ENCODE data around the gene SUPT4H1. TPM values are rescaled to one million over a fixed set of nuclear protein-coding genes. Genes with fewer than 3 reads are reported as not detected.

The SUPT4H1 gene
- total RNA-seq, 2 experiments from 2014 or later, result 136 to 139 TPM

DNA sequence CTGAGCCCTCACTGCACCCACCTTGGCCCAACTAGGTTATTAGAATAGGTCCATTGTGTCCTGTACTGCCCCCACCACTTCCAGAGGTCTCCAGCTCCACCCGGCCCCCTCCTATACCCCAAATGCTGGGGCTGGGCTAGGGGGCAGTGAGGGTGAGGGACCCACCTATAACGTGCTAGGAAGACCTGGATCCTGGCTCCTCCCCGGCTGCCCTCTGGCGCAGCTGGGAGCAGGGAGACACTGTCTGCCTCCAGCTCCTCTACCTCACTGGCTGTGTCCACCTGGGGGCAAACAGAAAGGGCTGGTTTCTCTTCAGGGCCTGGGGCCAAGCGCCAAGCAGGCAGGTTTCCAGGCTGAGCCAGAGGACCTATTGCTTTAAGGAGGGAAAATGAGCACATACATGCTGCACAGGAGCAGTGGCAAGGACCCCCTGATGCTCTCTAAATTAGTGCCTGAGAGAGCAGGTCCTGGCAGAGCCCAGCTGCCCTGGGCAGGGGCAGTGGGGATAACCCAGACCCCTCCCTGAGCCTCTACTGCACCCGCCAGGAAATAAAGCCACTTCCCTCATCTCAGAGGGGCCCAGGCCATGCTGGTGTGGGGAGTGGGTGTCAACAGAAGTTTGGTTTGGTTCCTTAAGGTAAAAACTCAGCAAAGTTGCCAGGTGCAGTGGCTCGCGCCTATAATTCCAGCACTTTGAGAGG is 35.6 kb downstream of the SUPT4H1 start:
- no peak for DNase-seq
- H3K36me3 Mint-ChIP-seq, result no peaks in the 10 kb centered on the region
- H3K4me3 Mint-ChIP-seq, result no peak overlapping the region

DNA sequence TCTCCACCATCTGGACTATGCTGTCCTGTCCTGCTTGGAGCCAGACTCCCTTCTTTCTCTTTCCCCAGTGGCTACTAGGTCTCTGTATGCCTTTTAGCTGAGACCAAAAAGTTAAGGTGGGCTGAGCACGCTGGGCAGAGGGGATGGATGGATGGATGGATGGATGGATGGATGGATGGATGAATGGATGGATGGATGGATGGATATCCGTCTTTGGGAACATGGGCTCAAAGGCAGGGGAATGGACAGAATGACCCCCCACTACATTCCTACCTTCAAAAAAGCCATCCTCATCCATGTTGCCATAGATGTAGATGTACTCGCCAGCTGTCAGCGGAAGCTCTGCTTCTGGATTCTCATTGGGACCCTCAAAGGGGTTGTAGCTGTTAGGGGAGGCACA is 36.3 kb downstream of the SUPT4H1 start:
- H3K36me3 Mint-ChIP-seq, result no peaks in the 10 kb centered on the region
- DNase-seq, result no peak
- H3K9me3 Mint-ChIP-seq, result no peaks in the 10 kb centered on the region
- H3K27me3 Mint-ChIP-seq, result no peaks in the 10 kb centered on the region
- H3K4me1 Mint-ChIP-seq, result peaks cover 12% of the 10 kb centered on the region
- no peak overlapping the region for H3K4me3 Mint-ChIP-seq
- H3K27ac Mint-ChIP-seq, result no peak overlapping the region

More for the DNA sequence above, 35.6 kb downstream of the SUPT4H1 start:
- no peak overlapping the region for H3K27ac Mint-ChIP-seq
- peaks cover 12% of the 10 kb centered on the region for H3K4me1 Mint-ChIP-seq
- no peaks in the 10 kb centered on the region for H3K27me3 Mint-ChIP-seq
- no peaks in the 10 kb centered on the region for H3K9me3 Mint-ChIP-seq

DNA sequence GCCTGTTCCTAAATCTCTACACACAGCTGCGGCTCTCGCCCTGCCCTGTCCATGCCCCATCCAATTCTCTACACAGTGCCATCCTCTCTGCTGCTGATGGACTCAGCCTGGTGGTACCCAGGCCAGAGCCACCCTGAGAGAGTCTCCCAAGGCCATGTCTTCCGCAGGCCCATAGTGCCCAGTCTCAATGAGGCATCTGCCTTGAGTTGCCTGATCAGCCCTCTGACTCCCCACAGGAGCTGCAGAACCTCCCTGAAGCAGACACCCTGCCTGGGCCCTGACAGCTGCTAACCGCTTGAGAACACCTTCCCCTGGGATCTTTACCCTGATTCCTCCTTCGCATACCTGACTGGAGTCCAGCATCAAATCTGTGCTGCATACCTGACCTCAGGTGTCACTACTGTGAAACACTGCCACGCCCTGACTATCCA is 36.7 kb downstream of the SUPT4H1 start:
- H3K36me3 Mint-ChIP-seq, result no peaks in the 10 kb centered on the region
- H3K27ac Mint-ChIP-seq, result no peak overlapping the region
- no peaks in the 10 kb centered on the region for H3K9me3 Mint-ChIP-seq
- H3K27me3 Mint-ChIP-seq, result no peaks in the 10 kb centered on the region
- no peak for DNase-seq
- peaks cover 12% of the 10 kb centered on the region for H3K4me1 Mint-ChIP-seq
- no peak overlapping the region for H3K4me3 Mint-ChIP-seq

DNA sequence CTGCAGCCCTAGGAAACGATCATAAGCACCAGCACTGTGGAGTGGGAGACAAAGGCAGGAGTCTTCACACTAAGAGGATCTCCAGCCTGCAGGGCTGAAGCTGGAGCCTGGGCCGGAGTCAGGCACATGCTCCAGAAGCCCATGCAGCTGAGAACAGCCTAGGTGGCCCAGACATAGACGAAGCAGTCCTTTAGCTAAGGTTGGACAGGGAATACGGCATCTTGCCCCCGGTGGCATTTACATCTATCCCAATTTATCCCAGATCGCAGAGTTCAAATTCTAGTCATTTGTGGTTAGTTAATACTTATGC is 37.3 kb downstream of the SUPT4H1 start:
- Mint-ChIP-seq H3K27ac (no peak overlapping the region), H3K27me3 (no peaks in the 10 kb centered on the region), H3K4me1 (peaks cover 12% of the 10 kb centered on the region), H3K4me3 (no peak overlapping the region), H3K9me3 (no peaks in the 10 kb centered on the region), H3K36me3 (no peaks in the 10 kb centered on the region)
- no peak for DNase-seq

DNA sequence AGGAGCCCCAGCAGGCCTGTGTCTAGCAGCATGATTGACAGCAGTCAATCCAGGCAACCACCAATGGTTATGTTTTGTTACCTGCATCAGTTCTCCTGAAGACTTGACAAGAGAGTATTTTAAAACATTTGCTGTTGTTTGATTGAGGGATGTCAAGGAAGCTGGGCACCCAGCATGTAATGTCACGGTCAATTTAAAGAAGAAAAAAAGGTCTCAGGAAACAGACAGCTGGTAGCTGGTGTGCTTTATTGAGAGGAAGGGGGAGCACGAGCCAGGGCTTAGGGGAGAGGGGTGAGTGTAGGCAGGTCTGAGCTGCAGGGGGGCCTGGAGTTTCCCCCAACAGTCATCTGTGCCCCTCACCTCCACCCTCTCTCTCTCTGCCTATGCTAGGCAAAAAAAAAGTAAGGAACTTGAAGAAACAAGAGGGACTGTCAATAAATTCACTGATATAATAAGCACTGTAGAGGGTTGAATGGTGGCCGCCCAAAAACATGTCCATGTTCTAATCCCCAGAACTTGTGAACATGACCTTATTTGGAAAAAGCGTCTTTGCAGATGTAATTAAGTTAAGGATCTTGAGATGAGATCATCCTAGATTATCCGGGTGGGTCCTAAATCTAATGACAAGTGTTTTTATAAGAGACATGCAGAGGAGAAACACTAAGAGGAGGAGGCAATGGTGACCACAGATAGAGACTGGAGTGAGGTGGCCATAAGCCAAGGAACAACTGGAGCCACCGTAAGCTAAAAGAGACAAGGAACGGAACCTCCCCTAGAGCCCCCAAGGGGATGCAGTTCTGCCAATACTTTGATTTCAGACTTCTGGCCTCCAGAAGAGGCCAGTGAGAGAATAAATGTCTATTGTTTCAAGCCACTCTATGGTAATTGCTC is 37.9 kb downstream of the SUPT4H1 start:
- no peaks in the 10 kb centered on the region for H3K36me3 Mint-ChIP-seq
- H3K4me3 Mint-ChIP-seq, result no peak overlapping the region
- no peak for DNase-seq
- H3K27ac Mint-ChIP-seq, result no peak overlapping the region
- H3K9me3 Mint-ChIP-seq, result no peaks in the 10 kb centered on the region
- no peaks in the 10 kb centered on the region for H3K27me3 Mint-ChIP-seq
- peaks cover 12% of the 10 kb centered on the region for H3K4me1 Mint-ChIP-seq

DNA sequence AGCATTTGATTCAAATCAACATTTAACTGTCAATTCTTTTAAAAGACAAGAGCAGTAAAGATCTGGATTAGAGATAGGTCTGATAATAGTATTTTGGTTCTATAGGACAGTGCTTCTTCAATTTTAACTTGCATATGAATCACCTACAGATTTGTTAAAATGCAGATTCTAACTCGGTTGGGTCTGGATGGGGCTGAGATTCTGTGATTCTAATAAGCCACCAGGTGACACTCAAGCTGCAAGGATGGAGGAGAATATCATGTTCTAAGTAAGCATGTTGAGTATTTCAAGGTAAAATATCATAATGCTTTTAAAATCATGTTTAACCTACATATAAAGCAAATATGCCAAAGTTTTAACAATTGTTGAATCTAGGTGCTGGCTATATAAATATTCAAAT is 39.2 kb downstream of the SUPT4H1 start:
- Mint-ChIP-seq H3K4me1 (peaks cover 7% of the 10 kb centered on the region), H3K27ac (no peak overlapping the region), H3K9me3 (no peaks in the 10 kb centered on the region), H3K27me3 (no peaks in the 10 kb centered on the region), H3K4me3 (no peak overlapping the region), H3K36me3 (no peaks in the 10 kb centered on the region)
- DNase-seq, result no peak

DNA sequence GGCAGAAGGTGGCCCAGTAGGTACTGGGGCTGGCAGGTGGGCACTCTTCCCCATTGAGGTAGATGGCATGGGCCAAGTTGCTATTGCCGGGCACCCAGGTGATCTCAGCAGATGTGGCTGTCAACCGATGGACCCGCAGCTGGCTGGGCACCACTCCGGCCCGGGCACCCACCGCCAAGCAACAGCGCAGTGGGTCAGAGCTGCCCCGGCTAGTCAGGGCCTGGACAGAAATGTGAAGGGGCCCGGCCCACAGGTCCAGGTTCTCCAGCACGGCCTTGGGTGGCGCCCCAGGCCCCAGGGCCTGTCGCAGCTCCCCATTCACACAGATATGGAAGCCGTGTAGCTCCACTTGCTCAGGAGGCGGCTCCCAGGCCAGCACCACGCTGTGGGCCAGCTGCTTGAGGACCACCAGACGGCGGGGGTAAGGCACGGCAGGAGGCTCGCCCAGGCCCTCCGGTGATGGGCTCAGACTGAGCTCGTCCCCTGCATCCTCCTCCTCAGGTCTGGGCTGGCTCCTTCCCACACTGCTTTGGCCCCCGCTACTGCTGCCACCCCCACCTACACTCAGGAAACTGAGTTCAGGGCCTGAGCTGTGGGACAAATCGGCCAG is 39.9 kb downstream of the SUPT4H1 start:
- no peaks in the 10 kb centered on the region for H3K4me1 Mint-ChIP-seq
- no peaks in the 10 kb centered on the region for H3K27me3 Mint-ChIP-seq
- no peak overlapping the region for H3K27ac Mint-ChIP-seq
- no peaks in the 10 kb centered on the region for H3K9me3 Mint-ChIP-seq
- H3K4me3 Mint-ChIP-seq, result no peak overlapping the region
- no peak for DNase-seq
- H3K36me3 Mint-ChIP-seq, result no peaks in the 10 kb centered on the region

DNA sequence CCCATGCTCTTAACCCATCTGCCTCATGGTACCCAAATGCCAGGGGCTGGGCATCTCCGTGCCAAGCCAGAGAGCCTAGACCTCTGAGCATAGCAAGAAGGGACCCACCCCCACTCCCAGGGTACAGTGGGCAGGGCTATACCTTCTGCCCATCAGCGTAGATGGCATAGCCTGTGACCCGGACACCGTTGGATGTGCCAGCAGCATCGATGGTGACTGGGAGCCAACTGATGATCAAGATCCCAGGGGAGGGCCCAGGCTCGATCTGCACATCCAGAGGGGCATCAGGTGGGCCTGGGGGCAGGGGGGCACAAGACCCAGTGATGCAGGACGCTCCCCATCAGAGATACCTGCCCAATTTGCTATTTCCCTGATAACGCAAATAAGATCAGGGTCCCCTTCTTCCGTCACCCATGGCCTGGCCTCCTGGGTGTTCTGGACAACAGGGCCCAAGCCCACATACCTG is 40.5 kb downstream of the SUPT4H1 start:
- no peaks in the 10 kb centered on the region for H3K4me1 Mint-ChIP-seq
- DNase-seq, result no peak
- H3K36me3 Mint-ChIP-seq, result no peaks in the 10 kb centered on the region
- H3K27ac Mint-ChIP-seq, result no peak overlapping the region
- H3K9me3 Mint-ChIP-seq, result no peaks in the 10 kb centered on the region
- no peak overlapping the region for H3K4me3 Mint-ChIP-seq
- H3K27me3 Mint-ChIP-seq, result no peaks in the 10 kb centered on the region

DNA sequence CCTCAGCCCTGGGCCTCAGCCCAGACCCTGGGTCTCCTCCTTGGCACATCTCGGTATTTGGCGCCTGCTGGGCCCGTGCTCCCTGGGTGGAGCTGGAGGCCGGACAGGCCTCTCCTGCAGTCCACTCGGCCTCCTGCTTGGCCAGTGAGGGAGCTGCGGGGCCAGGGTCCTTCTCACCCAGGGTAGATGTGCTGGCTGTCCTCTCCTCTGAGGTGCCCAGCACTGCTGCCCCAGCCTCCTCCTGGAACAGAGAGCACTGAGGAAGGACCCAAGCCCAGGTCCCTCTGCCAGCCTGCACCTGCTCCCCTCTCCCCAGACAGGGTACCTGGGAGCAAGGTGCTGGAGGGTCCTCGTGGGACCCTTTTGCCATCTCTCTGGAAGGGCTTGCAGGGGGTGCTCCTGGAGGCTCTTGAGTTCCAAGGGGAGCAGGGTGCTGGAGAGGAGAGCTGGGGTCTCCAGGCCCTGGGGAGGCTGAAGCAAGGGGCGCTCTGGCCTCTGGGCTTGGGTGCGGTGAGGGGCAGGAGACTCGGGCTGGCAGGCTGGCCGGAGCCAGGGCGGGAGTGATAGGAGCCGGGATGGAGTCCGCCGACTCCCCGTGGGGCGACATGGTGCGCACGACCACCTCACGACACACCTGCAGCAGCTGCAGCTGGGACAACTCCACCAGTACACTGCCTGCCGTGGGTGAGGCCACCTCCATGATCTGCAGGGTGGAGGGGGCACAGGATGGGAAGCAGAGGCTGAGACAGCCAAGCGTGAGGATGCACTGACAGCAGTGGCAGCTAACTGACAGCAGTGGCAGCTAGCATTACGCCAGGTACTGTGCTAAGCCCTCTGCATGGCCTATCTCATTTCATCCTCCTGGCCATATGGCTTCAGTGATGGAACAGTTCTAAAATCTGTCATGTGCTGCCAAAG is 41.2 kb downstream of the SUPT4H1 start:
- H3K4me1 Mint-ChIP-seq, result no peaks in the 10 kb centered on the region
- no peaks in the 10 kb centered on the region for H3K9me3 Mint-ChIP-seq
- no peak overlapping the region for H3K4me3 Mint-ChIP-seq
- H3K36me3 Mint-ChIP-seq, result no peaks in the 10 kb centered on the region
- DNase-seq, result no peak
- H3K27me3 Mint-ChIP-seq, result no peaks in the 10 kb centered on the region
- H3K27ac Mint-ChIP-seq, result no peak overlapping the region

DNA sequence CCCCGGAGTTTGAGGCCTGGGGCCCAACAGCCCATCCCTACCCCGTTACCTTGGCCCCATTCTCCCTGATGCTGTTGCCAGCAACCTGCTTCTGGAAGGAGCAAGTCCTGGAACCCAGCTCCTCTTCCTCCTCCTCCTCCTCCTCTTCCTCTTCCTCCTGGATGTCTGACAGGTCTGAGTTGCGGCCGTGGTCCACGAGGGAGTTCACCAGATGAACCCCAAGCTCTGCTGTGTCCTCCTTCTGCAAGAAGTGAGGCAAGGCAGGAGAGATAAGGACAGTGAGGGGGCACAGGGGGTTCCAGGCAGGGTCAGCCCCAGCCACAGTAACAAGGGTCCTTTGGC is 42.1 kb downstream of the SUPT4H1 start:
- Mint-ChIP-seq H3K27ac (no peak overlapping the region), H3K9me3 (no peaks in the 10 kb centered on the region), H3K4me1 (no peaks in the 10 kb centered on the region), H3K27me3 (no peaks in the 10 kb centered on the region), H3K36me3 (no peaks in the 10 kb centered on the region), H3K4me3 (no peak overlapping the region)
- no peak for DNase-seq

DNA sequence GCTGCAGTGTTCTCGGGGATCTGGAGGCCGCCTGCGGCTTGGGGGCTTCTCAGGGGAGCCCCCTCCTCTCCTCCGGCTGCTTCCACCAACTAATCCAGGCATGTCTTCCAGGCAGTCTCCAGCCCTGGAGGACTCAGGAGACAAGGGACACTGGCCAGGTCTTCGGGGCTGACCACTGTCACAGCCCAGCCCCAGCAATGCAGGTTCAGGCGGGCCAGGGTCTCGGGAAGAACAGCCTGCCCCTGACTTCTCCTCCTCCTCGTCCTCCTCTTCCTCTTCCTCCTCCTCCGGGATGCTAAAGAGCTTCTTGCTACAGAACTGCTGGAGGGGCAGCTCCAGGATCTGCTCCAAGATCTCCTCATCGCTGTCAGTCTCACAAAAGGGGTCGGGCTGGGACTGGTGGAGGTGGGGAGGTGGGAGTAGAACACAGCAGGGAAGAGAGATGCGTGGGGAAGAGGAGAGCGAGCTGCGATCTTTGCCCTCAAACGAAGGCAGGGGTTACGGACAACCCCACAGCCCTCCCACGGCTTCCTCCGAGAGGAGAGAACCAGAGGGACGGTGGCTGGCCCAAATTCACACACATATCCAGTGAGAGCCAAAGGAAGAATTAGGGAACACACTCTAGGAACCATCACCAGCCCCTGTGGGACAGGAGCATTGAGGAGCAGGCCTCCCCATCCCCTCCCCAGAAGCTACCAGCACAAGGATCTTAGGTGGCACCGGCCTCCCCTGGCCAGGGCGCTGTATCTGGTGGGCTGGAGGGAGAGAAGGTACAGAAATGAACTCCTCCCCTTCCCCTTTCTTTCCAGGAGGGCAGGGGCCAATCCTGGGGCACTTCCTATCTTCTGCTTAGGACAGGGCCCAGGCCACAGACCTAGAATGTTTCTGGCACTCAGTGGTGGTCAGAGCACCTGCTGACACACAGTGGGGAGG is 42.8 kb downstream of the SUPT4H1 start:
- Mint-ChIP-seq H3K36me3 (peaks cover under 1% of the 10 kb centered on the region), H3K9me3 (no peaks in the 10 kb centered on the region), H3K4me3 (no peak overlapping the region), H3K4me1 (peaks cover 2% of the 10 kb centered on the region), H3K27me3 (no peaks in the 10 kb centered on the region), H3K27ac (no peak overlapping the region)
- DNase-seq, result no peak

DNA sequence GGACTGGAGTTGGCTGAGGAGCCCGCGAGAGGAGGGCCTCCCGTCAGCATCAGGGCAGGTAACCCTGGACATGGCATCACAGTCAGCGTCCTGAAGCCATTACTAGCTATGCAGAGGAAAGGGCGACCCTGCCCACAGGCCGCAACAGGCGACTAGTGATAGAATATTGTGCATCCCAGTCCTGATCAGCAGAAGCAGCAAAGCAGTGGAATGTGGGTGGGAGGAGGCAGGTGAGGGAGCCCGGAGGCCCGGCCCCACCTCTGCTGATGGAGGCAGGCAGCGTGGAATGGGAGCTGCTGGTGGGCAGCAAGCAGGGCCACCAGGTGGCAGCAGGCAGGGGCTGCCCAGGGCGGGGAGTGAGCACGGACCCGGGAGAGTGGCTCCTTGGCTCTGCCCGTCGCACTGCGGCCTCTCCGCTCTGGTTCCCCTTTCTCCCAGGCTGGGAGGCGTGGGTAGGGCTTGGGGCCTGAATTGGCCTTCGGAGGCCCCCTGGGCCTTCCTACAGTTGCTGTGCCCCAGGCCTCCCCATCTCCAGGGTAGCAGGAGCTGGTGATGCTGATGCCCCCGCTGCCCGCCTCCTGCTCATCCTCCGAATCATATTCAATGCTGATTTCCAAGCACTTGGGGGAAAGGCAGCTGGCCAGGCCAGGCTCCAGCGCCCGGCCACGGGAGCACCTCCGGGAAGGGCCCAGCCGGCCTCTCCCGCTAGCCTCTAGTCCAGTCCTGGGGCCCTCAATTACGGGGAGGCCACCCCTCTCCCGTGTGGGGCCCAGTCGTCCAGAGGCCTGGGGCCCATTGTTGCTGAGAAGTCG is 43.6 kb downstream of the SUPT4H1 start:
- no peaks in the 10 kb centered on the region for H3K9me3 Mint-ChIP-seq
- no peak for DNase-seq
- no peak overlapping the region for H3K4me3 Mint-ChIP-seq
- H3K4me1 Mint-ChIP-seq, result peaks cover 4% of the 10 kb centered on the region
- H3K27ac Mint-ChIP-seq, result no peak overlapping the region
- peaks cover 2% of the 10 kb centered on the region for H3K36me3 Mint-ChIP-seq
- H3K27me3 Mint-ChIP-seq, result no peaks in the 10 kb centered on the region

DNA sequence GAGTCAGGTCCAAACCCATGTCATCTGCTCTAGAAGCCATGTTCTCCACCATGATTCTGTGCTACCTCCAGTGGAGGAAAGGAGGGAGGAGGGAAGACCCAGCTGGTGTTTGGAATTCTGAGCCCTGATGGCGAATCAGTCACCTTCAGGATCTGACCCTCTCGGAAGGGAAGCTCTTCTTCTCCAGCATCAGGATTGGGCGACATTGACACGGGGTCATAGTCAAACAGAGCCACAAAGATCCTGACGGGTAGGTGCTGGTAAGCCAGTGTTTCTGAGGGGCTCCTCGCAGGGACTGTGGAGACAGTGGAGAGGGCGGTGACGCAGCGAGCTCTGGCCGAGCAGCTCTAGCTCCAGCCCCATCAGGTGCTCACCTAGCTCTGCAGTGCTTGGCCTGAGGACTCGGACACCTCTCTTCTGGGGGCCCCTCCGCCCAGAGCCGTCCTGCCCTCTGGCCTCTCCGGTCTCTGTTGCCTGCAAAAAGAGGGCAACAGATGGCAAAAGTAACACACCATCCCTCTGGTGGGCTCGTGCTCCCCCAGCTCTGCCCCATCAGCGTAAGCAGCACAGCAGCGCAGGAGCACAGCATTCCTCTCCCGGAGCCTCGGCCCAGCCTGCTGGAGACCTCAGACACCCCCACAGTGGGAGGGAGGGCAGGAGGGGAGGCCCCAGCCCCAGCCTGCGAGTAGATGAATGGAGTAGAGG is 44.4 kb downstream of the SUPT4H1 start:
- DNase-seq, result no peak
- Mint-ChIP-seq H3K4me3 (no peak overlapping the region), H3K4me1 (peaks cover 4% of the 10 kb centered on the region), H3K36me3 (peaks cover 5% of the 10 kb centered on the region), H3K27ac (no peak overlapping the region), H3K9me3 (no peaks in the 10 kb centered on the region), H3K27me3 (no peaks in the 10 kb centered on the region)

Measured in activated naive CD8-positive, alpha-beta T cell treated with anti-CD3 and anti-CD28 coated beads for 36 hours (primary cell).